Measurements from ENCODE around the gene STK38. TPM values are rescaled to one million over a fixed set of nuclear protein-coding genes. Genes with fewer than 3 reads are reported as not detected.

STK38 gene
- total and polyA plus RNA-seq, 2 of the 13 experiments (the other 11 are each of a cell fraction or from before 2014, with no cell fraction given) = 10.3 to 20.7 TPM

DNA sequence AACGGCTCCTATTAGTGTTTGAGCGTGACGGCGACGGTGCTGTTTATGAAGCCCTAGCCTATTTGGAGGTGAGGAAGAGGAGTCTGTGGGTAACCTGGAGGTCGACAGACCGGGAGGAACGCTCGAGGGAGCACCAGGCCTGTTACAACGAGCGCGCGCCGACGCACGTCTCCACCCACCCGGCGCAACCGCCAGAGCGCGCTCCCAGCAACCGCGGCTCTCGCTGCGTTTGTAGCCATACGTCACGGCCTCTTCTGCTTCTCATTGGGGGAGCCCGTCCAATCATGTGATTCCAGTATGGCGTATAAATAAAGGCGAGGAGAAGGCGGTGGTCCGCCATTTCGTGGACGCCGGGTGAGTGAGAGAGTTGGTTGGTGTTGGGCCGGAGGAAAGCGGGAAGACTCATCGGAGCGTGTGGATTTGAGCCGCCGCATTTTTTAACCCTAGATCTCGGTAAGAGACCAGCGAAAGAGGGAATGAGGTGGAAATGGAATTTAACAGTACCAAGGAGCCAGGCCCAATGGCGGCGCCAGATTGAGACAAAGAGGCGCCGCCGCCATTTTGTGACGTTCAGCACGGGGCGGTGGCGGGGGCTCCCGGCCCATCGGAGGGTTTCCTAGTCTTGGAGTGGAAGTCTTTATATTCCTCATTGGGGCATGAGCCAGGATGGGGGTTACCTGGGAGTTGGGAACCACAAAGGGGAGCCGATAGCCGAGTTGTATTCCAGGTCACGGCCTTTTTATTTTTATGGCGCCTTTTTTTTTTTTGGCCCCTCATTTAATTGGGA lies 46.9 kb upstream of the STK38 start, which contains the start of gene SRSF3 (continued):
- TF ChIP-seq ATF7-NPFF (CRISPR knock-in tag; IDR thresholded peaks at IDR 0.05; ENCODE audit: low read depth) = peak; percentile 98
- TF ChIP-seq, protein P1, sequence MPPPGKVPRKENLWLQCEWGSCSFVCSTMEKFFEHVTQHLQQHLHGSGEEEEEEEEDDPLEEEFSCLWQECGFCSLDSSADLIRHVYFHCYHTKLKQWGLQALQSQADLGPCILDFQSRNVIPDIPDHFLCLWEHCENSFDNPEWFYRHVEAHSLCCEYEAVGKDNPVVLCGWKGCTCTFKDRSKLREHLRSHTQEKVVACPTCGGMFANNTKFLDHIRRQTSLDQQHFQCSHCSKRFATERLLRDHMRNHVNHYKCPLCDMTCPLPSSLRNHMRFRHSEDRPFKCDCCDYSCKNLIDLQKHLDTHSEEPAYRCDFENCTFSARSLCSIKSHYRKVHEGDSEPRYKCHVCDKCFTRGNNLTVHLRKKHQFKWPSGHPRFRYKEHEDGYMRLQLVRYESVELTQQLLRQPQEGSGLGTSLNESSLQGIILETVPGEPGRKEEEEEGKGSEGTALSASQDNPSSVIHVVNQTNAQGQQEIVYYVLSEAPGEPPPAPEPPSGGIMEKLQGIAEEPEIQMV (CRISPR knock-in tag; IDR thresholded peaks at IDR 0.05; ENCODE audit: low read depth) = peak; percentile 90
- TF ChIP-seq, protein P2, sequence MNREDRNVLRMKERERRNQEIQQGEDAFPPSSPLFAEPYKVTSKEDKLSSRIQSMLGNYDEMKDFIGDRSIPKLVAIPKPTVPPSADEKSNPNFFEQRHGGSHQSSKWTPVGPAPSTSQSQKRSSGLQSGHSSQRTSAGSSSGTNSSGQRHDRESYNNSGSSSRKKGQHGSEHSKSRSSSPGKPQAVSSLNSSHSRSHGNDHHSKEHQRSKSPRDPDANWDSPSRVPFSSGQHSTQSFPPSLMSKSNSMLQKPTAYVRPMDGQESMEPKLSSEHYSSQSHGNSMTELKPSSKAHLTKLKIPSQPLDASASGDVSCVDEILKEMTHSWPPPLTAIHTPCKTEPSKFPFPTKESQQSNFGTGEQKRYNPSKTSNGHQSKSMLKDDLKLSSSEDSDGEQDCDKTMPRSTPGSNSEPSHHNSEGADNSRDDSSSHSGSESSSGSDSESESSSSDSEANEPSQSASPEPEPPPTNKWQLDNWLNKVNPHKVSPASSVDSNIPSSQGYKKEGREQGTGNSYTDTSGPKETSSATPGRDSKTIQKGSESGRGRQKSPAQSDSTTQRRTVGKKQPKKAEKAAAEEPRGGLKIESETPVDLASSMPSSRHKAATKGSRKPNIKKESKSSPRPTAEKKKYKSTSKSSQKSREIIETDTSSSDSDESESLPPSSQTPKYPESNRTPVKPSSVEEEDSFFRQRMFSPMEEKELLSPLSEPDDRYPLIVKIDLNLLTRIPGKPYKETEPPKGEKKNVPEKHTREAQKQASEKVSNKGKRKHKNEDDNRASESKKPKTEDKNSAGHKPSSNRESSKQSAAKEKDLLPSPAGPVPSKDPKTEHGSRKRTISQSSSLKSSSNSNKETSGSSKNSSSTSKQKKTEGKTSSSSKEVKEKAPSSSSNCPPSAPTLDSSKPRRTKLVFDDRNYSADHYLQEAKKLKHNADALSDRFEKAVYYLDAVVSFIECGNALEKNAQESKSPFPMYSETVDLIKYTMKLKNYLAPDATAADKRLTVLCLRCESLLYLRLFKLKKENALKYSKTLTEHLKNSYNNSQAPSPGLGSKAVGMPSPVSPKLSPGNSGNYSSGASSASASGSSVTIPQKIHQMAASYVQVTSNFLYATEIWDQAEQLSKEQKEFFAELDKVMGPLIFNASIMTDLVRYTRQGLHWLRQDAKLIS (CRISPR knock-in tag; IDR thresholded peaks at IDR 0.05) = peak; percentile 91
- peak; percentile 84 for TF ChIP-seq HIVEP1 (CRISPR knock-in tag; IDR thresholded peaks at IDR 0.05)
- TF ChIP-seq, protein P3, sequence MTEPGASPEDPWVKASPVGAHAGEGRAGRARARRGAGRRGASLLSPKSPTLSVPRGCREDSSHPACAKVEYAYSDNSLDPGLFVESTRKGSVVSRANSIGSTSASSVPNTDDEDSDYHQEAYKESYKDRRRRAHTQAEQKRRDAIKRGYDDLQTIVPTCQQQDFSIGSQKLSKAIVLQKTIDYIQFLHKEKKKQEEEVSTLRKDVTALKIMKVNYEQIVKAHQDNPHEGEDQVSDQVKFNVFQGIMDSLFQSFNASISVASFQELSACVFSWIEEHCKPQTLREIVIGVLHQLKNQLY (CRISPR knock-in tag; IDR thresholded peaks at IDR 0.05) = peak; percentile 88
- TF ChIP-seq ZNF24 (IDR thresholded peaks at IDR 0.05) = peak; percentile 73; the same call in 1 of the 2 replicates
- TF ChIP-seq NFKB2 (CRISPR knock-in tag; IDR thresholded peaks at IDR 0.05; ENCODE audit: borderline replicate concordance) = peak; percentile 80; the same call in 1 of the 2 replicates
- TF ChIP-seq SOX13 (IDR thresholded peaks at IDR 0.05) = peak; percentile 72; the same call in 1 of the 2 replicates
- TF ChIP-seq SOX13 (CRISPR knock-in tag; conservative IDR thresholded peaks at IDR 0.05 in 1 of 2, IDR thresholded peaks at IDR 0.05 in 1 of 2) = peak; percentile 57 to 83; a peak in 3 of 4 replicates
- TF ChIP-seq ZC3H4 (CRISPR knock-in tag; IDR thresholded peaks at IDR 0.05; ENCODE audit: borderline replicate concordance) = no peak
- TF ChIP-seq, protein P4, sequence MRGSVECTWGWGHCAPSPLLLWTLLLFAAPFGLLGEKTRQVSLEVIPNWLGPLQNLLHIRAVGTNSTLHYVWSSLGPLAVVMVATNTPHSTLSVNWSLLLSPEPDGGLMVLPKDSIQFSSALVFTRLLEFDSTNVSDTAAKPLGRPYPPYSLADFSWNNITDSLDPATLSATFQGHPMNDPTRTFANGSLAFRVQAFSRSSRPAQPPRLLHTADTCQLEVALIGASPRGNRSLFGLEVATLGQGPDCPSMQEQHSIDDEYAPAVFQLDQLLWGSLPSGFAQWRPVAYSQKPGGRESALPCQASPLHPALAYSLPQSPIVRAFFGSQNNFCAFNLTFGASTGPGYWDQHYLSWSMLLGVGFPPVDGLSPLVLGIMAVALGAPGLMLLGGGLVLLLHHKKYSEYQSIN (CRISPR knock-in tag; IDR thresholded peaks at IDR 0.05; ENCODE audit: borderline replicate concordance) = no peak
- peak; percentile 55; the same call in 1 of the 2 replicates for TF ChIP-seq ZNF776 (CRISPR knock-in tag; IDR thresholded peaks at IDR 0.05)
- no peak for TF ChIP-seq PHF5A (CRISPR knock-in tag; IDR thresholded peaks at IDR 0.05; ENCODE audit: low read depth, unreplicated experiment)
- no peak for TF ChIP-seq ZNF678 (CRISPR knock-in tag; IDR thresholded peaks at IDR 0.05)
- TF ChIP-seq BORCS8-MEF2B (CRISPR knock-in tag; IDR thresholded peaks at IDR 0.05) = peak; percentile 95
- TF ChIP-seq, protein P5, sequence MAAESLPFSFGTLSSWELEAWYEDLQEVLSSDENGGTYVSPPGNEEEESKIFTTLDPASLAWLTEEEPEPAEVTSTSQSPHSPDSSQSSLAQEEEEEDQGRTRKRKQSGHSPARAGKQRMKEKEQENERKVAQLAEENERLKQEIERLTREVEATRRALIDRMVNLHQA (CRISPR knock-in tag; IDR thresholded peaks at IDR 0.05) = no peak
- TF ChIP-seq, protein P6, sequence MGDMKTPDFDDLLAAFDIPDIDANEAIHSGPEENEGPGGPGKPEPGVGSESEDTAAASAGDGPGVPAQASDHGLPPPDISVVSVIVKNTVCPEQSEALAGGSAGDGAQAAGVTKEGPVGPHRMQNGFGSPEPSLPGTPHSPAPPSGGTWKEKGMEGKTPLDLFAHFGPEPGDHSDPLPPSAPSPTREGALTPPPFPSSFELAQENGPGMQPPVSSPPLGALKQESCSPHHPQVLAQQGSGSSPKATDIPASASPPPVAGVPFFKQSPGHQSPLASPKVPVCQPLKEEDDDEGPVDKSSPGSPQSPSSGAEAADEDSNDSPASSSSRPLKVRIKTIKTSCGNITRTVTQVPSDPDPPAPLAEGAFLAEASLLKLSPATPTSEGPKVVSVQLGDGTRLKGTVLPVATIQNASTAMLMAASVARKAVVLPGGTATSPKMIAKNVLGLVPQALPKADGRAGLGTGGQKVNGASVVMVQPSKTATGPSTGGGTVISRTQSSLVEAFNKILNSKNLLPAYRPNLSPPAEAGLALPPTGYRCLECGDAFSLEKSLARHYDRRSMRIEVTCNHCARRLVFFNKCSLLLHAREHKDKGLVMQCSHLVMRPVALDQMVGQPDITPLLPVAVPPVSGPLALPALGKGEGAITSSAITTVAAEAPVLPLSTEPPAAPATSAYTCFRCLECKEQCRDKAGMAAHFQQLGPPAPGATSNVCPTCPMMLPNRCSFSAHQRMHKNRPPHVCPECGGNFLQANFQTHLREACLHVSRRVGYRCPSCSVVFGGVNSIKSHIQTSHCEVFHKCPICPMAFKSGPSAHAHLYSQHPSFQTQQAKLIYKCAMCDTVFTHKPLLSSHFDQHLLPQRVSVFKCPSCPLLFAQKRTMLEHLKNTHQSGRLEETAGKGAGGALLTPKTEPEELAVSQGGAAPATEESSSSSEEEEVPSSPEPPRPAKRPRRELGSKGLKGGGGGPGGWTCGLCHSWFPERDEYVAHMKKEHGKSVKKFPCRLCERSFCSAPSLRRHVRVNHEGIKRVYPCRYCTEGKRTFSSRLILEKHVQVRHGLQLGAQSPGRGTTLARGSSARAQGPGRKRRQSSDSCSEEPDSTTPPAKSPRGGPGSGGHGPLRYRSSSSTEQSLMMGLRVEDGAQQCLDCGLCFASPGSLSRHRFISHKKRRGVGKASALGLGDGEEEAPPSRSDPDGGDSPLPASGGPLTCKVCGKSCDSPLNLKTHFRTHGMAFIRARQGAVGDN (CRISPR knock-in tag; IDR thresholded peaks at IDR 0.05) = peak; percentile 97
